PC-3 (cell line): ENCODE data around the gene DNAJB1.

Experiments used
- EZH2 ChIP-seq: fragments of 300-600 bp; sonication (generic); IDR thresholded peaks from one replicate; pipeline ENCODE4 v1.6.1; 2017; ENCODE audit warnings: antibody characterized with exemption, mild to moderate bottlenecking, low read length; ENCODE audit not compliant: unreplicated experiment
- TF ChIP-seq, protein P1 (sequence below): fragments of 300-600 bp; sonication (generic); conservative IDR thresholded peaks from 2 replicates; pipeline ENCODE4 v1.5.1; 2017; ENCODE audit warnings: antibody characterized with exemption, low read depth, mild to moderate bottlenecking, low read length

DNA sequence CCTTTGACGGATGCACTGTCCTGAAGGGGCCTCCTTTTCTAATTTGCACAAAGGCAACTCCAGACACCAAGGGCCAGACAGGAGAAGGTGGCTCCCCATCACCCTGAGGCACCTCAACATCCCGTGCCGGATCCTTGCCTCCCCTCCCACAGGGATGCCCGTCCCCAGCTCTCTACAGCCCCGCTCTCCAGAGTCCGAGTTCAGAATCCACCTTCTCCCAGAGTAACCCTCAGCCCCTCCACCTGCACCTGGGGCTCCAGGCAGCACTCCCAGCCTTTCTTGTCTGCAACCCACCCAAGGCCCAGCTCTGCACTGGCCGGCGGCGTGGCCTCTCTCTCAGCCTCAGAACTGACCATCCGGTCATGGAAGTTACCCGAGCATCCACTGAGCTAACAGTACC is 48.9 kb upstream of the DNAJB1 start:
- TF ChIP-seq, protein P1, sequence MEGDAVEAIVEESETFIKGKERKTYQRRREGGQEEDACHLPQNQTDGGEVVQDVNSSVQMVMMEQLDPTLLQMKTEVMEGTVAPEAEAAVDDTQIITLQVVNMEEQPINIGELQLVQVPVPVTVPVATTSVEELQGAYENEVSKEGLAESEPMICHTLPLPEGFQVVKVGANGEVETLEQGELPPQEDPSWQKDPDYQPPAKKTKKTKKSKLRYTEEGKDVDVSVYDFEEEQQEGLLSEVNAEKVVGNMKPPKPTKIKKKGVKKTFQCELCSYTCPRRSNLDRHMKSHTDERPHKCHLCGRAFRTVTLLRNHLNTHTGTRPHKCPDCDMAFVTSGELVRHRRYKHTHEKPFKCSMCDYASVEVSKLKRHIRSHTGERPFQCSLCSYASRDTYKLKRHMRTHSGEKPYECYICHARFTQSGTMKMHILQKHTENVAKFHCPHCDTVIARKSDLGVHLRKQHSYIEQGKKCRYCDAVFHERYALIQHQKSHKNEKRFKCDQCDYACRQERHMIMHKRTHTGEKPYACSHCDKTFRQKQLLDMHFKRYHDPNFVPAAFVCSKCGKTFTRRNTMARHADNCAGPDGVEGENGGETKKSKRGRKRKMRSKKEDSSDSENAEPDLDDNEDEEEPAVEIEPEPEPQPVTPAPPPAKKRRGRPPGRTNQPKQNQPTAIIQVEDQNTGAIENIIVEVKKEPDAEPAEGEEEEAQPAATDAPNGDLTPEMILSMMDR, result no peak
- no peak for TF ChIP-seq EZH2
